T-helper 22 cell (primary cell): Measurements from ENCODE around the gene RNASE9.
"Not testable (repeated sequence)": the region's sequence is repeated elsewhere in the genome, so short reads cannot be mapped to it uniquely, and the experiment has no call there.

ENCODE experiments used
- DNase-seq: peaks from one replicate; pipeline ENCODE4 v3.0.0-alpha.2; 2020; ENCODE audit warnings: low read depth

Gene RNASE9

GRCh38 chr14:20515846-20516245, 45.0 kb downstream of the RNASE9 start:
- no peak for DNase-seq

GRCh38 chr14:20512177-20512905, 48.5 kb downstream of the RNASE9 start:
- DNase-seq: no peak

DNA sequence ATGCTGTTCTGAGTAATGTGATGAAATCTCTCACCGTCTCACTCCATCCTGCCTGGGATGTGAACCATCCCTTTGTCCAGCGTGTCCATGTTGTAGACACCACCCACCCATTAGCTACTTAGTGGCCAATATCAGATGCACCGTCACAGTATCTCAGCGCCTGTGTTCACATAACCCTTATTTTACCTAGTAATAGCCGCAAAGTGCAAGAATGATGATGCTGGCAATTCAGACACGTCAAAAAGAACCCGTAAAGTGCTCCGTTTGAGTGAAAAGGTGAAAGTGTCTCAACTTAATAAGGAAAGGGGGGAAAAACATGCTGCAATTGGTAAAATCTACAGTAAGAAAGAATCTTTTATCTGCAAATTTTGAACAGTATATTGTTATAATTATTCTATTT, 52.5 kb downstream of the RNASE9 start:
- DNase-seq: no peak

DNA sequence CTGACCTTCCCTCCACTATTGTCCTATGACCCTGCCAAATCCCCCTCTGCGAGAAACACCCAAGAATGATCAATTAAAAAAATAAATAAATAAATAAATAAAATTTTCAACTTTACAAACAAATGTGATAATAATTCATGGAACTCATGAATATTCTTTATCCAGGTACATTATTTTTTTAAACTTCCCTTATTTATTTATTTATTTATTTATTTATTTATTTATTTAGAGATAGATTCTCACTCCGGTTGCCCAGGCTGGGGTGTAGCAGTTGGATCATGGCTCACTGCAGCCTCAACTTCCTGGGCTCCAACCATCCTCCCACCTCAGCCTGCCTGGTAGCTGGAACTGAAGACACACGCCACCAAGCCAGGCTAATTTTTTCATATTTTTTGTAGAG, 53.3 kb downstream of the RNASE9 start:
- DNase-seq: not testable (repeated sequence)

GRCh38 chr14:20506752-20507151, 54.1 kb downstream of the RNASE9 start:
- DNase-seq: not testable (repeated sequence)

DNA sequence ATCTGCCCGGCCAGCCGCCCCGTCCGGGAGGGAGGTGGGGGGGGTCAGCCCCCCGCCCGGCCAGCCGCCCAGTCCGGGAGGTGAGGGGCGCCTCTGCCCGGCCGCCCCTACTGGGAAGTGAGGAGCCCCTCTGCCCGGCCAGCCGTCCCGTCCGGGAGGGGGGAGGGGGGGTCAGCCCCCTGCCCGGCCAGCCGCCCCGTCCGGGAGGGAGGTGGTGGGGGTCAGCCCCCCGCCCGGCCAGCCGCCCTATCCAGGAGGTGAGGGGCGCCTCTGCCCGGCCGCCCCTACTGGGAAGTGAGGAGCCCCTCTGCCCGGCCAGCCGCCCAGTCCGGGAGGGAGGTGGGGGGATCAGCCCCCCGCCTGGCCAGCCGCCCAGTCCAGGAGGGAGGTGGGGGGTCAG, 54.6 kb downstream of the RNASE9 start:
- not testable (repeated sequence) for DNase-seq
